HCT116 (cell line): ENCODE results near the gene ANO4. TPM values are rescaled to one million over a fixed set of nuclear protein-coding genes. Genes with fewer than 3 reads are reported as not detected.

Source experiments
- ATAC-seq: fragments of 200-7000 bp; cut with Tn5 transposase; 2 replicates; pipeline ENCODE4 v1.9.1; 2020; ENCODE audit warnings: mild to moderate bottlenecking, moderate library complexity
- BruUV-seq: library from RNA; stranded (reverse); fragments of 400-500 nt; replicated peaks from 2 replicates; lab custom pipeline; 2021; lab: Mats Ljungman, UMichigan
- CTCF ChIA-PET: fragments of 300-600 bp; sonication (Branson Sonifier 250); formaldehyde crosslinking; loops from one replicate; lab custom pipeline; 2021; ENCODE audit warnings: antibody characterized with exemption; lab: Charles Lee
- POLR2A ChIA-PET: fragments of 300-600, 350-600 bp; sonication (Branson Sonifier 250); formaldehyde crosslinking; loops from one replicate; lab custom pipeline; 2021; ENCODE audit warnings: antibody characterized with exemption; lab: Charles Lee
- RAD21 ChIA-PET, 2 experiments: fragments of 300-600 bp; sonication (Branson Sonifier 250); formaldehyde crosslinking; loops; one replicate each; lab custom pipeline; 2023; ENCODE audit warnings: low total read pairs in 2 of 2; ENCODE audit not compliant: uncharacterized antibody in 2 of 2, unreplicated experiment in 2 of 2, low non-redundant PET in 1 of 2; lab: Charles Lee
- DNase-seq: peaks from one replicate; pipeline ENCODE4 v3.0.0-alpha.2; 2010; ENCODE audit warnings: low read depth, low spot score
- H2AFZ ChIP-seq: fragments of 200-600 bp; shearing (Covaris generic), sonication (generic); 2 replicates; pipeline ENCODE4 v1.6.1; 2017; ENCODE audit warnings: low read depth, mixed run types, mixed read lengths, antibody characterized with exemption, low read length; ENCODE audit not compliant: poor library complexity, severe bottlenecking
- H3K27ac ChIP-seq: 2 replicates; pipeline ENCODE4 v1.5.1; 2012; ENCODE audit warnings: low read depth, low read length
- H3K27me3 ChIP-seq: fragments of 200-600 bp; sonication (generic); 2 replicates; pipeline ENCODE4 v1.6.1; 2016; ENCODE audit warnings: mixed run types, low read length, mixed read lengths; ENCODE audit not compliant: insufficient read depth
- H3K36me3 ChIP-seq, 2 experiments: fragments of 200-500 bp in 1 of 2; fragments of 200-600 bp in 1 of 2; sonication (Bioruptor generic) in 1 of 2; sonication (generic) in 1 of 2; 2 replicates each; pipeline versions ENCODE4 v1.5.1 to v1.6.1; 2014 to 2016; ENCODE audit warnings: low read length in 2 of 2, inconsistent platforms in 1 of 2, mixed read lengths in 1 of 2, mixed run types in 1 of 2; ENCODE audit not compliant: insufficient read depth in 2 of 2, control insufficient read depth in 1 of 2
- H3K4me1 ChIP-seq, 2 experiments: fragments of 200-600 bp in 1 of 2; sonication (generic) in 1 of 2; 2 replicates each; pipeline versions ENCODE4 v1.5.1 to v1.6.1; 2012 to 2017; ENCODE audit warnings: low read length in 2 of 2, inconsistent platforms in 1 of 2, mild to moderate bottlenecking in 1 of 2, mixed read lengths in 1 of 2, mixed run types in 1 of 2, moderate library complexity in 1 of 2; ENCODE audit not compliant: insufficient read depth in 2 of 2, control insufficient read depth in 1 of 2
- H3K4me2 ChIP-seq: fragments of 200-600 bp; sonication (generic); 2 replicates; pipeline ENCODE4 v1.6.1; 2017; ENCODE audit warnings: mixed run types, low read length, mixed read lengths
- H3K4me3 ChIP-seq, 2 experiments: fragments of 200-600 bp in 1 of 2; sonication (generic) in 1 of 2; replicated peaks in 1 of 2; 2 replicates each; pipeline ENCODE4 v1.5.1; 2011 to 2016; ENCODE audit warnings: low read length in 2 of 2, control low read depth in 1 of 2, low read depth in 1 of 2, mild to moderate bottlenecking in 1 of 2, mixed read lengths in 1 of 2, mixed run types in 1 of 2
- H3K79me2 ChIP-seq: fragments of 200-600 bp; sonication (generic); 2 replicates; pipeline ENCODE4 v1.6.1; 2017; ENCODE audit warnings: mild to moderate bottlenecking, mixed run types, low read length, moderate library complexity, mixed read lengths; ENCODE audit not compliant: insufficient read depth
- H3K9ac ChIP-seq: fragments of 200-600 bp; sonication (generic); 2 replicates; pipeline ENCODE4 v1.6.1; 2016; ENCODE audit warnings: low read length, mixed read lengths
- H3K9me2 ChIP-seq: fragments of 200-600 bp; sonication (generic), shearing (Covaris generic); 2 replicates; pipeline ENCODE4 v1.6.1; 2017; ENCODE audit warnings: mixed run types, mild to moderate bottlenecking, moderate library complexity; ENCODE audit not compliant: insufficient read depth
- H3K9me3 ChIP-seq, 2 experiments: fragments of 200-500 bp in 1 of 2; fragments of 200-600 bp in 1 of 2; sonication (Bioruptor generic) in 1 of 2; sonication (generic) in 1 of 2; 2 replicates each; pipeline ENCODE4 v1.6.1; 2014 to 2017; ENCODE audit warnings: low read length in 2 of 2, mixed read lengths in 2 of 2, inconsistent platforms in 1 of 2, low read depth in 1 of 2, mild to moderate bottlenecking in 1 of 2, mixed run types in 1 of 2, moderate library complexity in 1 of 2; ENCODE audit not compliant: control insufficient read depth in 1 of 2, insufficient read depth in 1 of 2
- H4K20me1 ChIP-seq: fragments of 200-600 bp; sonication (generic), shearing (Covaris generic); 2 replicates; pipeline ENCODE4 v1.6.1; 2017; ENCODE audit warnings: mixed run types, mild to moderate bottlenecking, moderate library complexity; ENCODE audit not compliant: insufficient read depth
- CBX3 ChIP-seq: IDR thresholded peaks from 2 replicates; pipeline ENCODE4 v1.6.1; 2012; ENCODE audit warnings: low read depth
- CEBPB ChIP-seq: IDR thresholded peaks from 2 replicates; pipeline ENCODE4 v1.6.1; 2012; ENCODE audit warnings: low read depth
- EGR1 ChIP-seq: IDR thresholded peaks from 2 replicates; pipeline ENCODE4 v1.6.1; 2012; ENCODE audit warnings: low read depth
- ELF1 ChIP-seq: IDR thresholded peaks from 2 replicates; pipeline ENCODE4 v1.6.1; 2012; ENCODE audit warnings: low read depth, borderline replicate concordance
- EZH2phosphoT487 ChIP-seq: fragments of 200-600 bp; IDR thresholded peaks from 2 replicates; pipeline ENCODE4 v1.6.1; 2018; ENCODE audit warnings: antibody characterized with exemption, borderline replicate concordance
- FOSL1 ChIP-seq: IDR thresholded peaks from 2 replicates; pipeline ENCODE4 v1.6.1; 2012; ENCODE audit warnings: low read depth
- JUND ChIP-seq: IDR thresholded peaks from 2 replicates; pipeline ENCODE4 v1.6.1; 2012
- POLR2A ChIP-seq: IDR thresholded peaks from 2 replicates; pipeline ENCODE4 v1.7.0; 2011; ENCODE audit warnings: borderline replicate concordance; ENCODE audit not compliant: insufficient read depth, insufficient read length; ENCODE audit errors: extremely low read depth
- POLR2AphosphoS5 ChIP-seq: IDR thresholded peaks from 2 replicates; pipeline ENCODE4 v1.6.1; 2011; ENCODE audit warnings: mild to moderate bottlenecking, low read depth, low read length, moderate library complexity
- RAD21 ChIP-seq: IDR thresholded peaks from 2 replicates; pipeline ENCODE4 v1.6.1; 2012; ENCODE audit warnings: low read depth, mild to moderate bottlenecking
- SIN3A ChIP-seq: IDR thresholded peaks from 2 replicates; pipeline ENCODE4 v1.6.1; 2012; ENCODE audit warnings: low read depth
- SP1 ChIP-seq: IDR thresholded peaks from 2 replicates; pipeline ENCODE4 v1.6.1; 2012; ENCODE audit warnings: low read depth
- SRF ChIP-seq: IDR thresholded peaks from 2 replicates; pipeline ENCODE4 v1.6.1; 2012; ENCODE audit warnings: low read depth
- ZBTB33 ChIP-seq: IDR thresholded peaks from 2 replicates; pipeline ENCODE4 v1.6.1; 2011; ENCODE audit warnings: mild to moderate bottlenecking, low read length, moderate library complexity; ENCODE audit not compliant: insufficient replicate concordance; ENCODE audit errors: extremely low read depth
- ZFX ChIP-seq: fragments of 450-650 bp; IDR thresholded peaks from 2 replicates; pipeline ENCODE4 v1.6.1; 2017
- ZNF274 ChIP-seq: fragments of 200-500 bp; sonication (Bioruptor generic); IDR thresholded peaks from 2 replicates; pipeline ENCODE4 v1.6.1; 2014; ENCODE audit warnings: mild to moderate bottlenecking, low read depth, low read length, inconsistent platforms
- intact Hi-C: fragments of 100-400 bp; cut with micrococcal nuclease; formaldehyde crosslinking; loops from 2 replicates; pipeline ENCODE4 v1.10.0; 2022
- total RNA-seq: library from RNA; stranded (reverse); gene quantifications from one replicate; pipeline ENCODE4 v1.2.1, GENCODE V29; 2021; ENCODE audit not compliant: unreplicated experiment
- TF ChIP-seq, protein P1 (sequence below): IDR thresholded peaks from 2 replicates; pipeline ENCODE4 v1.6.1; 2012

Gene ANO4
- total RNA-seq, 1 experiment from 2014 or later: 1.7 TPM

DNA sequence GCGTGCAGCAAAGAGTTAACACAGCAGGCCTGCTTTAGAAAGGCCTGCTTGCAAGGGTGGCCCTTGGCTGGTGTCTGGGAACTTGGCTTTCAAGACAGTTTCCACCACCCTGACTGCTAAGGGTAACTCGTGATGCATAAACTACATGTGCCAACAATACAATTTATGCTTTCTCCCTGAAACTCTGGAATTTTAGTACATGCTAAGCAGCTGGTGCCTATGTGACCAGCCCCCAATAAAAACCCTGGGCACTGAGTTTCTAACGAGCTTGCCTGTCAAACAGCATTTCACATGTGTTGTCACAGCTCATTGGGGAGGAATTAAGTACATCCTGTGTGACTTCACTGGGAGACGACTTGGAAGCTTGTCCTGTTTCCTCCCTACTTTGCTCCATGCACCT is 282.3 kb downstream of the ANO4 start:
- H3K4me2 ChIP-seq: no peak overlapping the region
- H2AFZ ChIP-seq: no peak overlapping the region
- ChIA-PET CTCF (no interaction called here), POLR2A (no interaction called here), RAD21 (no interaction called here)
- H3K27ac ChIP-seq: no peak overlapping the region
- no peaks in the 10 kb centered on the region for H3K27me3 ChIP-seq
- no peaks in the 10 kb centered on the region for H3K79me2 ChIP-seq
- H4K20me1 ChIP-seq: no peaks in the 10 kb centered on the region
- no peaks in the 10 kb centered on the region for H3K9me3 ChIP-seq
- TF ChIP-seq SP1 (no peak), POLR2A (no peak), ZNF274 (no peak), FOSL1 (no peak), ELF1 (no peak), ZBTB33 (no peak), EGR1 (no peak), JUND (no peak), CEBPB (no peak), SIN3A (no peak), POLR2AphosphoS5 (no peak), ZFX (no peak), SRF (no peak), RAD21 (no peak), EZH2phosphoT487 (no peak), CBX3 (no peak)
- TF ChIP-seq, protein P1, sequence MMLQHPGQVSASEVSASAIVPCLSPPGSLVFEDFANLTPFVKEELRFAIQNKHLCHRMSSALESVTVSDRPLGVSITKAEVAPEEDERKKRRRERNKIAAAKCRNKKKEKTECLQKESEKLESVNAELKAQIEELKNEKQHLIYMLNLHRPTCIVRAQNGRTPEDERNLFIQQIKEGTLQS: no peak
- H3K36me3 ChIP-seq: no peaks in the 10 kb centered on the region
- DNase-seq (no peak), ATAC-seq (no peak)
- no peaks in the 10 kb centered on the region for H3K9me2 ChIP-seq
- H3K9ac ChIP-seq: no peak overlapping the region
- intact Hi-C loops: no loop called here
- H3K4me3 ChIP-seq: no peak overlapping the region
- BruUV-seq: no TSS peak
- no peaks in the 10 kb centered on the region for H3K4me1 ChIP-seq
